CD4-positive, alpha-beta memory T cell (primary cell): ENCODE data around the gene COL26A1. TPM values are rescaled to one million over a fixed set of nuclear protein-coding genes. Genes with fewer than 3 reads are reported as not detected.

Experiments
- CTCF ChIA-PET: fragments of 350-600 bp; sonication (Branson Sonifier 250); formaldehyde crosslinking; loops from one replicate; lab custom pipeline; 2021; ENCODE audit warnings: inconsistent platforms; ENCODE audit not compliant: partially characterized antibody; lab: Charles Lee
- POLR2A ChIA-PET: fragments of 350-600 bp; sonication (Branson Sonifier 250); formaldehyde crosslinking; loops from one replicate; lab custom pipeline; 2021; ENCODE audit not compliant: partially characterized antibody; lab: Charles Lee
- DNase-seq, 5 donors: peaks; one replicate each; pipeline versions ENCODE4 v3.0.0 to v3.0.0-alpha.2; 2020 to 2022; ENCODE audit warnings: mixed read lengths in 1 of 5
- H3K27ac ChIP-seq: one replicate; pipeline ENCODE4 v1.7.0; 2013; ENCODE audit warnings: low read depth, low read length
- H3K27me3 ChIP-seq: 2 replicates; pipeline ENCODE4 v1.7.0; 2013; ENCODE audit warnings: mild to moderate bottlenecking, low read length, moderate library complexity; ENCODE audit not compliant: insufficient read depth
- H3K36me3 ChIP-seq: 2 replicates; pipeline ENCODE4 v1.7.0; 2013; ENCODE audit warnings: mild to moderate bottlenecking, low read length, moderate library complexity; ENCODE audit not compliant: insufficient read depth
- H3K4me1 ChIP-seq: 2 replicates; pipeline ENCODE4 v1.7.0; 2013; ENCODE audit warnings: mild to moderate bottlenecking, low read length, moderate library complexity; ENCODE audit not compliant: insufficient read depth
- H3K4me3 ChIP-seq, 2 donors: one replicate each; pipeline ENCODE4 v1.7.0; 2013; ENCODE audit warnings: low read length in 2 of 2, mild to moderate bottlenecking in 1 of 2
- H3K9me3 ChIP-seq, 2 donors: one replicate each; pipeline ENCODE4 v1.7.0; 2013; ENCODE audit warnings: low read length in 2 of 2, control low read depth in 1 of 2; ENCODE audit not compliant: control insufficient read depth in 1 of 2
- H3K27ac Mint-ChIP-seq, 7 donors: one replicate each; pipeline ENCODE4 v1.8.0; 2020 to 2021; ENCODE audit warnings: mixed read lengths in 7 of 7, mild to moderate bottlenecking in 6 of 7, inconsistent platforms in 3 of 7, moderate library complexity in 3 of 7
- H3K27me3 Mint-ChIP-seq, 2 donors: one replicate each; pipeline ENCODE4 v1.8.0; 2020 to 2021; ENCODE audit warnings: mixed read lengths in 2 of 2
- H3K36me3 Mint-ChIP-seq, 2 donors: one replicate each; pipeline ENCODE4 v1.8.0; 2020 to 2021; ENCODE audit warnings: mixed read lengths in 2 of 2, inconsistent platforms in 1 of 2, mild to moderate bottlenecking in 1 of 2
- H3K4me1 Mint-ChIP-seq, 4 donors: one replicate each; pipeline ENCODE4 v1.8.0; 2020 to 2021; ENCODE audit warnings: mixed read lengths in 4 of 4, mild to moderate bottlenecking in 1 of 4
- H3K4me3 Mint-ChIP-seq, 8 donors: one replicate each; pipeline ENCODE4 v1.8.0; 2020 to 2021; ENCODE audit warnings: mixed read lengths in 8 of 8, mild to moderate bottlenecking in 7 of 8, moderate library complexity in 6 of 8, inconsistent platforms in 3 of 8
- H3K9me3 Mint-ChIP-seq, 8 donors: one replicate each; pipeline ENCODE4 v1.8.0; 2020 to 2021; ENCODE audit warnings: mixed read lengths in 8 of 8, mild to moderate bottlenecking in 5 of 8, inconsistent platforms in 3 of 8, moderate library complexity in 1 of 8
- intact Hi-C: fragments of 100-400 bp; cut with micrococcal nuclease; formaldehyde crosslinking; loops from one replicate; pipeline ENCODE4 v1.15.1; 2023
- polyA plus RNA-seq, 2 donors: library from polyadenylated mRNA; unstranded; fragments of 300-500 nt; fragmentation: Illumina TruSeq; gene quantifications; one replicate each; pipeline ENCODE4 v1.2.3, GENCODE V29; 2021
- total RNA-seq, 2 experiments: library from RNA; stranded (reverse); gene quantifications; one replicate each; pipeline ENCODE4 v1.2.3, GENCODE V29; 2021

Gene COL26A1
- total RNA-seq: not detected
- polyA plus RNA-seq: not detected

- Histone ChIP-seq H3K4me3 (peak within 1 kb of the TSS in 1 of 2 donors; percentile 28), H3K36me3 (no peaks in the 10 kb centered on the region), H3K27me3 (peaks cover 13% of the 10 kb centered on the region), H3K4me1 (peaks cover 6% of the 10 kb centered on the region), H3K9me3 (no peaks in the 10 kb centered on the region), H3K27ac (no peak within 1 kb of the TSS)
- Mint-ChIP-seq H3K27me3 (peaks cover 14 to 21% of the 10 kb centered on the region in 2 donors), H3K36me3 (no peaks in the 10 kb centered on the region), H3K27ac (no peak within 1 kb of the TSS), H3K4me3 (peak within 1 kb of the TSS; percentile 12 to 69 (median 52)), H3K9me3 (peaks cover 0 to 2% (median 0%) of the 10 kb centered on the region in 8 donors), H3K4me1 (peaks cover 0 to 5% (median 0%) of the 10 kb centered on the region in 4 donors)
- intact Hi-C loops: no loop called here
- POLR2A ChIA-PET: no interaction called here
- CTCF ChIA-PET: interaction anchor here (0.5 to 3.4 kb wide), 6 partner anchors 22 to 487 kb away, joined by 3 to 16 read pairs (median 3); no protein-coding TSS in a partner anchor
- peak in 2 of 5 donors; percentile 1 to 5 for DNase-seq
Measured at GRCh38 chr7:101362334-101363195, at the start of gene COL26A1. Gene COL26A1 (plus strand): TSS chr7:101362875. CDS start chr7:101363033, 158 bp downstream.

- H3K27me3 ChIP-seq: no peaks in the 10 kb centered on the region
- H3K36me3 Mint-ChIP-seq: peaks cover 5 to 6% of the 10 kb centered on the region in 2 donors
- no peak overlapping the region for H3K27ac Mint-ChIP-seq
- H3K4me1 ChIP-seq: no peaks in the 10 kb centered on the region
- H3K4me3 Mint-ChIP-seq: no peak overlapping the region
- ChIA-PET POLR2A (no interaction called here), CTCF (interaction anchor here (1.2 to 2.4 kb wide), 11 partner anchors 11 to 172 kb away, joined by 3 to 11 read pairs (median 6); no protein-coding TSS in a partner anchor)
- H3K4me1 Mint-ChIP-seq: peaks cover 0 to 4% (median 0%) of the 10 kb centered on the region in 4 donors
- H3K9me3 Mint-ChIP-seq: peaks cover 0 to 16% (median 8%) of the 10 kb centered on the region in 8 donors
- DNase-seq: peak in 4 of 5 donors; percentile 31 to 39 (median 34)
- peaks cover 0 to 7% of the 10 kb centered on the region in 2 donors for H3K9me3 ChIP-seq
- no peak overlapping the region for H3K4me3 ChIP-seq
- intact Hi-C loops: no loop called here
- H3K27ac ChIP-seq: no peak overlapping the region
- peaks cover 4 to 6% of the 10 kb centered on the region in 2 donors for H3K27me3 Mint-ChIP-seq
- H3K36me3 ChIP-seq: no peaks in the 10 kb centered on the region
Measured at GRCh38 chr7:101315336-101315735, 47.3 kb upstream of the COL26A1 start.

- intact Hi-C loops: no loop called here
- Histone ChIP-seq H3K36me3 (no peaks in the 10 kb centered on the region), H3K27me3 (no peaks in the 10 kb centered on the region), H3K4me1 (peaks cover 16% of the 10 kb centered on the region), H3K9me3 (no peaks in the 10 kb centered on the region), H3K4me3 (no peak overlapping the region), H3K27ac (no peak overlapping the region)
- Mint-ChIP-seq H3K9me3 (no peaks in the 10 kb centered on the region), H3K36me3 (peaks cover 3 to 5% of the 10 kb centered on the region in 2 donors), H3K4me3 (no peak overlapping the region), H3K27ac (no peak overlapping the region), H3K4me1 (peaks cover 5 to 20% (median 12%) of the 10 kb centered on the region in 4 donors), H3K27me3 (peaks cover 0 to 4% of the 10 kb centered on the region in 2 donors)
- CTCF ChIA-PET: interaction anchor here (1.0 kb wide), 1 partner anchor 175 kb away, joined by 6 read pairs; no protein-coding TSS in a partner anchor
- POLR2A ChIA-PET: no interaction called here
- no peak for DNase-seq
Measured at GRCh38 chr7:101319401-101319800, 43.3 kb upstream of the COL26A1 start.

- POLR2A ChIA-PET: interaction anchor here (0.6 to 1.3 kb wide), 5 partner anchors 68 to 104 kb away, joined by 3 to 5 read pairs (median 3); partner anchors contain the start of genes FIS1, PLOD3 and ZNHIT1
- Histone ChIP-seq H3K27ac (peak within 1 kb of the TSS; percentile 54), H3K4me1 (peaks cover 16% of the 10 kb centered on the region), H3K9me3 (no peaks in the 10 kb centered on the region), H3K27me3 (no peaks in the 10 kb centered on the region), H3K36me3 (no peaks in the 10 kb centered on the region), H3K4me3 (peak within 1 kb of the TSS; percentile 47 to 87)
- Mint-ChIP-seq H3K9me3 (no peaks in the 10 kb centered on the region), H3K4me1 (peaks cover 5 to 20% (median 10%) of the 10 kb centered on the region in 4 donors), H3K36me3 (no peaks in the 10 kb centered on the region), H3K4me3 (peak within 1 kb of the TSS; percentile 89 to 95 (median 92)), H3K27ac (peak within 1 kb of the TSS; percentile 83 to 95 (median 92)), H3K27me3 (no peaks in the 10 kb centered on the region)
- intact Hi-C loops: loop anchor here (2.0 kb wide), 1 partner anchor 77 kb away; the partner anchor contains the start of gene FIS1
- CTCF ChIA-PET: interaction anchor here (0.9 to 1.5 kb wide), 6 partner anchors 12 to 90 kb away, joined by 3 to 7 read pairs (median 3); no protein-coding TSS in a partner anchor
- DNase-seq: peak; percentile 77 to 82 (median 77)
Measured at GRCh38 chr7:101321491-101322401, 40.9 kb upstream of the COL26A1 start, which contains the start of gene IFT22. Gene IFT22 (minus strand): TSS chr7:101321812. CDS start chr7:101321709, 103 bp downstream.

GRCh38 chr7:101328159-101328558, 34.5 kb upstream of the COL26A1 start:
- Histone ChIP-seq H3K9me3 (no peaks in the 10 kb centered on the region), H3K36me3 (no peaks in the 10 kb centered on the region), H3K27ac (no peak overlapping the region), H3K4me3 (no peak overlapping the region), H3K27me3 (no peaks in the 10 kb centered on the region), H3K4me1 (no peaks in the 10 kb centered on the region)
- H3K9me3 Mint-ChIP-seq: no peaks in the 10 kb centered on the region
- H3K4me1 Mint-ChIP-seq: no peaks in the 10 kb centered on the region
- H3K27ac Mint-ChIP-seq: no peak overlapping the region
- ChIA-PET POLR2A (no interaction called here), CTCF (interaction anchor here (0.9 to 1.2 kb wide), 2 partner anchors 13 to 16 kb away, joined by 3 to 5 read pairs; no protein-coding TSS in a partner anchor)
- no peaks in the 10 kb centered on the region for H3K27me3 Mint-ChIP-seq
- no peaks in the 10 kb centered on the region for H3K36me3 Mint-ChIP-seq
- intact Hi-C loops: no loop called here
- no peak for DNase-seq
- H3K4me3 Mint-ChIP-seq: no peak overlapping the region

GRCh38 chr7:101330011-101330484, 32.6 kb upstream of the COL26A1 start:
- H3K27me3 ChIP-seq: no peaks in the 10 kb centered on the region
- Mint-ChIP-seq H3K9me3 (no peaks in the 10 kb centered on the region), H3K27ac (no peak overlapping the region), H3K27me3 (peaks cover 0 to 3% of the 10 kb centered on the region in 2 donors), H3K4me3 (no peak overlapping the region), H3K4me1 (no peaks in the 10 kb centered on the region), H3K36me3 (no peaks in the 10 kb centered on the region)
- ChIA-PET POLR2A (no interaction called here), CTCF (interaction anchor here (1.0 kb wide), 1 partner anchor 13 kb away, joined by 3 read pairs; no protein-coding TSS in a partner anchor)
- H3K4me1 ChIP-seq: no peaks in the 10 kb centered on the region
- H3K4me3 ChIP-seq: no peak overlapping the region
- H3K27ac ChIP-seq: no peak overlapping the region
- H3K36me3 ChIP-seq: no peaks in the 10 kb centered on the region
- DNase-seq: no peak
- intact Hi-C loops: no loop called here
- H3K9me3 ChIP-seq: no peaks in the 10 kb centered on the region
